ENCODE results near the gene TTLL3.
"Not testable (repeated sequence)": the region's sequence is repeated elsewhere in the genome, so short reads cannot be mapped to it uniquely, and the experiment has no call there.

- not testable (repeated sequence) for TF ChIP-seq CHD2 (IDR thresholded peaks at IDR 0.05; ENCODE audit: low read length, partially characterized antibody); NRF1 (IDR thresholded peaks at IDR 0.05; ENCODE audit: low read depth, low read length); USF2 (IDR thresholded peaks at IDR 0.05; ENCODE audit: borderline replicate concordance, low read depth, low read length); EP300 (IDR thresholded peaks at IDR 0.05; ENCODE audit: borderline replicate concordance in 1 of 2, low read depth in 1 of 2, low read length in 1 of 2); ELF1 (IDR thresholded peaks at IDR 0.05); RXRA (IDR thresholded peaks at IDR 0.05; ENCODE audit: borderline replicate concordance, low read depth); FOXM1 (IDR thresholded peaks at IDR 0.05; ENCODE audit: low read depth); TEAD4 (IDR thresholded peaks at IDR 0.05; ENCODE audit: borderline replicate concordance, insufficient read depth); MEF2A (IDR thresholded peaks at IDR 0.05; ENCODE audit: borderline replicate concordance, low read depth); NFIC (IDR thresholded peaks at IDR 0.05; ENCODE audit: borderline replicate concordance)
- TF ChIP-seq, protein P1, sequence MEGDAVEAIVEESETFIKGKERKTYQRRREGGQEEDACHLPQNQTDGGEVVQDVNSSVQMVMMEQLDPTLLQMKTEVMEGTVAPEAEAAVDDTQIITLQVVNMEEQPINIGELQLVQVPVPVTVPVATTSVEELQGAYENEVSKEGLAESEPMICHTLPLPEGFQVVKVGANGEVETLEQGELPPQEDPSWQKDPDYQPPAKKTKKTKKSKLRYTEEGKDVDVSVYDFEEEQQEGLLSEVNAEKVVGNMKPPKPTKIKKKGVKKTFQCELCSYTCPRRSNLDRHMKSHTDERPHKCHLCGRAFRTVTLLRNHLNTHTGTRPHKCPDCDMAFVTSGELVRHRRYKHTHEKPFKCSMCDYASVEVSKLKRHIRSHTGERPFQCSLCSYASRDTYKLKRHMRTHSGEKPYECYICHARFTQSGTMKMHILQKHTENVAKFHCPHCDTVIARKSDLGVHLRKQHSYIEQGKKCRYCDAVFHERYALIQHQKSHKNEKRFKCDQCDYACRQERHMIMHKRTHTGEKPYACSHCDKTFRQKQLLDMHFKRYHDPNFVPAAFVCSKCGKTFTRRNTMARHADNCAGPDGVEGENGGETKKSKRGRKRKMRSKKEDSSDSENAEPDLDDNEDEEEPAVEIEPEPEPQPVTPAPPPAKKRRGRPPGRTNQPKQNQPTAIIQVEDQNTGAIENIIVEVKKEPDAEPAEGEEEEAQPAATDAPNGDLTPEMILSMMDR (IDR thresholded peaks at IDR 0.05): not testable (repeated sequence)
- TF ChIP-seq, protein P2, sequence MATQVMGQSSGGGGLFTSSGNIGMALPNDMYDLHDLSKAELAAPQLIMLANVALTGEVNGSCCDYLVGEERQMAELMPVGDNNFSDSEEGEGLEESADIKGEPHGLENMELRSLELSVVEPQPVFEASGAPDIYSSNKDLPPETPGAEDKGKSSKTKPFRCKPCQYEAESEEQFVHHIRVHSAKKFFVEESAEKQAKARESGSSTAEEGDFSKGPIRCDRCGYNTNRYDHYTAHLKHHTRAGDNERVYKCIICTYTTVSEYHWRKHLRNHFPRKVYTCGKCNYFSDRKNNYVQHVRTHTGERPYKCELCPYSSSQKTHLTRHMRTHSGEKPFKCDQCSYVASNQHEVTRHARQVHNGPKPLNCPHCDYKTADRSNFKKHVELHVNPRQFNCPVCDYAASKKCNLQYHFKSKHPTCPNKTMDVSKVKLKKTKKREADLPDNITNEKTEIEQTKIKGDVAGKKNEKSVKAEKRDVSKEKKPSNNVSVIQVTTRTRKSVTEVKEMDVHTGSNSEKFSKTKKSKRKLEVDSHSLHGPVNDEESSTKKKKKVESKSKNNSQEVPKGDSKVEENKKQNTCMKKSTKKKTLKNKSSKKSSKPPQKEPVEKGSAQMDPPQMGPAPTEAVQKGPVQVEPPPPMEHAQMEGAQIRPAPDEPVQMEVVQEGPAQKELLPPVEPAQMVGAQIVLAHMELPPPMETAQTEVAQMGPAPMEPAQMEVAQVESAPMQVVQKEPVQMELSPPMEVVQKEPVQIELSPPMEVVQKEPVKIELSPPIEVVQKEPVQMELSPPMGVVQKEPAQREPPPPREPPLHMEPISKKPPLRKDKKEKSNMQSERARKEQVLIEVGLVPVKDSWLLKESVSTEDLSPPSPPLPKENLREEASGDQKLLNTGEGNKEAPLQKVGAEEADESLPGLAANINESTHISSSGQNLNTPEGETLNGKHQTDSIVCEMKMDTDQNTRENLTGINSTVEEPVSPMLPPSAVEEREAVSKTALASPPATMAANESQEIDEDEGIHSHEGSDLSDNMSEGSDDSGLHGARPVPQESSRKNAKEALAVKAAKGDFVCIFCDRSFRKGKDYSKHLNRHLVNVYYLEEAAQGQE (IDR thresholded peaks at IDR 0.05; ENCODE audit: low read depth, low read length): not testable (repeated sequence)
Observed at GRCh38 chr3:9851383-9851782, 41.3 kb downstream of the TTLL3 start.
